OCI-LY7 (cell line): ENCODE data around the gene CFAP161. TPM values are rescaled to one million over a fixed set of nuclear protein-coding genes. Genes with fewer than 3 reads are reported as not detected.

Experiments used
- BruUV-seq: library from RNA; stranded (reverse); fragments of 400-500 nt; replicated peaks from 2 replicates; lab custom pipeline; 2021; lab: Mats Ljungman, UMichigan
- CTCF ChIA-PET: fragments of 300-600 bp; sonication (Branson Sonifier 250); formaldehyde crosslinking; loops from one replicate; lab custom pipeline; 2022; ENCODE audit warnings: antibody characterized with exemption; ENCODE audit not compliant: unreplicated experiment; lab: Charles Lee
- POLR2A ChIA-PET: fragments of 300-600 bp; sonication (Branson Sonifier 250); formaldehyde crosslinking; loops from one replicate; lab custom pipeline; 2022; ENCODE audit warnings: antibody characterized with exemption; lab: Charles Lee
- DNase-seq: peaks from one replicate; pipeline ENCODE4 v3.0.0-alpha.2; 2015; ENCODE audit warnings: low spot score
- H2AFZ ChIP-seq: fragments of 200-600 bp; sonication (generic), shearing (Covaris generic); 2 replicates; pipeline ENCODE4 v1.6.1; 2014; ENCODE audit warnings: mild to moderate bottlenecking, antibody characterized with exemption, low read length, moderate library complexity
- H3K27ac ChIP-seq: fragments of 200-600 bp; sonication (generic); 2 replicates; pipeline ENCODE4 v1.5.1; 2014; ENCODE audit warnings: mixed run types, low read depth, mild to moderate bottlenecking, moderate library complexity, low read length, inconsistent platforms; ENCODE audit not compliant: poor library complexity, severe bottlenecking
- H3K36me3 ChIP-seq: fragments of 200-600 bp; sonication (generic); 2 replicates; pipeline ENCODE4 v1.6.1; 2014; ENCODE audit warnings: mild to moderate bottlenecking, antibody characterized with exemption, low read length, moderate library complexity, mixed read lengths; ENCODE audit not compliant: insufficient read depth
- H3K4me1 ChIP-seq: fragments of 200-600 bp; sonication (generic); 2 replicates; pipeline ENCODE4 v1.5.1; 2014; ENCODE audit warnings: mild to moderate bottlenecking, low read length; ENCODE audit not compliant: insufficient read depth, poor library complexity, severe bottlenecking
- H3K4me2 ChIP-seq: fragments of 200-600 bp; sonication (generic); 2 replicates; pipeline ENCODE4 v1.6.1; 2014; ENCODE audit warnings: mild to moderate bottlenecking, low read length
- H3K4me3 ChIP-seq: fragments of 200-600 bp; sonication (generic); 2 replicates; pipeline ENCODE4 v1.5.1; 2014; ENCODE audit warnings: mild to moderate bottlenecking, low read depth, low read length; ENCODE audit not compliant: poor library complexity, severe bottlenecking
- H3K79me2 ChIP-seq: fragments of 200-600 bp; sonication (generic); 2 replicates; pipeline ENCODE4 v1.6.1; 2016; ENCODE audit warnings: low read depth, mild to moderate bottlenecking, low read length, moderate library complexity, mixed read lengths; ENCODE audit not compliant: insufficient read depth
- H3K9me2 ChIP-seq: fragments of 200-600 bp; sonication (generic); 2 replicates; pipeline ENCODE4 v1.6.1; 2016; ENCODE audit warnings: mild to moderate bottlenecking, low read length, mixed read lengths; ENCODE audit not compliant: insufficient read depth
- H3K9me3 ChIP-seq: fragments of 200-600 bp; sonication (generic); 2 replicates; pipeline ENCODE4 v1.6.1; 2014; ENCODE audit warnings: mild to moderate bottlenecking, mixed run types, low read length, mixed read lengths
- H4K20me1 ChIP-seq: fragments of 200-600 bp; sonication (generic); 2 replicates; pipeline ENCODE4 v1.6.1; 2014; ENCODE audit warnings: mild to moderate bottlenecking, antibody characterized with exemption, low read length, moderate library complexity, mixed read lengths; ENCODE audit not compliant: insufficient read depth
- EZH2phosphoT487 ChIP-seq: fragments of 200-600 bp; sonication (generic); IDR thresholded peaks from 2 replicates; pipeline ENCODE4 v1.6.1; 2018; ENCODE audit warnings: low read depth, borderline replicate concordance, mild to moderate bottlenecking, mixed run types, antibody characterized with exemption, low read length, moderate library complexity, mixed read lengths
- intact Hi-C: fragments of 100-400 bp; cut with micrococcal nuclease; formaldehyde crosslinking; loops from one replicate; pipeline ENCODE4 v1.10.0; 2022; ENCODE audit not compliant: unreplicated experiment
- total RNA-seq, 2 experiments: library from RNA; depleted of rRNA in 1 of 2; stranded (reverse); fragments of >200 nt in 1 of 2; shearing (Covaris generic) in 1 of 2; gene quantifications; 2 replicates each; pipeline ENCODE4 v1.2.3, GENCODE V29; 2014 to 2022
- TF ChIP-seq, protein P1 (sequence below): fragments of 200-600 bp; sonication (generic); conservative IDR thresholded peaks from 2 replicates; pipeline ENCODE4 v1.5.1; 2014; ENCODE audit warnings: mild to moderate bottlenecking, antibody characterized with exemption, low read length, moderate library complexity, mixed read lengths

The CFAP161 gene
- total RNA-seq, 2 experiments from 2014 or later: not detected

- H3K9me2 ChIP-seq: no peaks in the 10 kb centered on the region
- no peak overlapping the region for H3K4me2 ChIP-seq
- no TSS peak for BruUV-seq
- DNase-seq: no peak
- H3K9me3 ChIP-seq: no peaks in the 10 kb centered on the region
- H4K20me1 ChIP-seq: no peaks in the 10 kb centered on the region
- no peak overlapping the region for H2AFZ ChIP-seq
- POLR2A ChIA-PET: no interaction called here
- CTCF ChIA-PET: no interaction called here
- H3K79me2 ChIP-seq: no peaks in the 10 kb centered on the region
- H3K36me3 ChIP-seq: no peaks in the 10 kb centered on the region
- TF ChIP-seq, protein P1, sequence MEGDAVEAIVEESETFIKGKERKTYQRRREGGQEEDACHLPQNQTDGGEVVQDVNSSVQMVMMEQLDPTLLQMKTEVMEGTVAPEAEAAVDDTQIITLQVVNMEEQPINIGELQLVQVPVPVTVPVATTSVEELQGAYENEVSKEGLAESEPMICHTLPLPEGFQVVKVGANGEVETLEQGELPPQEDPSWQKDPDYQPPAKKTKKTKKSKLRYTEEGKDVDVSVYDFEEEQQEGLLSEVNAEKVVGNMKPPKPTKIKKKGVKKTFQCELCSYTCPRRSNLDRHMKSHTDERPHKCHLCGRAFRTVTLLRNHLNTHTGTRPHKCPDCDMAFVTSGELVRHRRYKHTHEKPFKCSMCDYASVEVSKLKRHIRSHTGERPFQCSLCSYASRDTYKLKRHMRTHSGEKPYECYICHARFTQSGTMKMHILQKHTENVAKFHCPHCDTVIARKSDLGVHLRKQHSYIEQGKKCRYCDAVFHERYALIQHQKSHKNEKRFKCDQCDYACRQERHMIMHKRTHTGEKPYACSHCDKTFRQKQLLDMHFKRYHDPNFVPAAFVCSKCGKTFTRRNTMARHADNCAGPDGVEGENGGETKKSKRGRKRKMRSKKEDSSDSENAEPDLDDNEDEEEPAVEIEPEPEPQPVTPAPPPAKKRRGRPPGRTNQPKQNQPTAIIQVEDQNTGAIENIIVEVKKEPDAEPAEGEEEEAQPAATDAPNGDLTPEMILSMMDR: no peak
- intact Hi-C loops: no loop called here
- no peak overlapping the region for H3K4me3 ChIP-seq
- H3K27ac ChIP-seq: no peak overlapping the region
- no peaks in the 10 kb centered on the region for H3K4me1 ChIP-seq
These were observed 48.8 kb downstream of the CFAP161 start for GRCh38 chr15:81182756-81183438.

DNA sequence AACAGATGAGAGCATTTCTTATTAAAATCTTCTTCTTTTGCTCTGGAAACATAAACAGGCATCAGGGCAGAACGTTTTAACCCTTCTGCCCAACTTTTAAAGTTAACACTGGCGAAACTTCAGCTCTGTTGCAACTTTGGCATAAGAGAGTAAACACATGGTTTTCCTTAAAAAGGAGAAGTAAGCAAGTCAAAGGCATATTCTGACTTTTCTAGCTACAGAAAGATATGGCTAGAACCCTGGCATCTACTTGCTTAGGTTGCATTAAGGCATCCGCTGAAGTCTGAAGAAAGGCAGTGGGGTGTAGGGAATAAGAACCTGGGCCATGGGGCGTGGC is 49.3 kb downstream of the CFAP161 start:
- intact Hi-C loops: no loop called here
- no peak for TF ChIP-seq EZH2phosphoT487
- TF ChIP-seq, protein P1: no peak
- no peak overlapping the region for H2AFZ ChIP-seq
- CTCF ChIA-PET: no interaction called here
- no peaks in the 10 kb centered on the region for H3K9me3 ChIP-seq
- H3K36me3 ChIP-seq: no peaks in the 10 kb centered on the region
- no TSS peak for BruUV-seq
- H3K4me1 ChIP-seq: no peaks in the 10 kb centered on the region
- no peaks in the 10 kb centered on the region for H3K79me2 ChIP-seq
- no peak for DNase-seq
- POLR2A ChIA-PET: no interaction called here
- no peaks in the 10 kb centered on the region for H4K20me1 ChIP-seq
- H3K4me2 ChIP-seq: no peak overlapping the region
- no peak overlapping the region for H3K4me3 ChIP-seq
- no peaks in the 10 kb centered on the region for H3K9me2 ChIP-seq
- no peak overlapping the region for H3K27ac ChIP-seq

DNA sequence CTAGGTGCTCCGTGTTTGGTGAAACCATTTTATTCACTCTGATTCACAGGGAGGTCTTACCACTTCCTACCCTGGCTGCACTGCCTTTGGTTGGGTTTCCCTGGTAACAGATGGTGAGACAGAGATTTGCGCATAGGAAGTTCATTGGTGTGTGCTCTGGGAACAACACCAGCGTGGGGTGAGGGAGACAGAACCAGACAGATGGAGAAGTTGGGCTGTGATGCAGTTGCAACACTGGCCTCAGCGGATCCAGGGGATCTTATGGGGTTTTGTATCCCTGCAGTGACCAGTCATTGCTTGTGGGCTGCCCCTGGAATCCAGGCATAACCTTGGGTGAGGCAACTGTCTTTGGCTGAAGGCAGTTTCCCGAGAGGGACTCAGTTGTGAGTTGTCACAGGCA is 50.1 kb downstream of the CFAP161 start:
- CTCF ChIA-PET: no interaction called here
- Histone ChIP-seq H3K9me2 (no peaks in the 10 kb centered on the region), H3K4me1 (no peaks in the 10 kb centered on the region), H3K4me3 (no peak overlapping the region), H2AFZ (no peak overlapping the region), H4K20me1 (no peaks in the 10 kb centered on the region), H3K9me3 (no peaks in the 10 kb centered on the region), H3K27ac (no peak overlapping the region), H3K36me3 (no peaks in the 10 kb centered on the region), H3K79me2 (no peaks in the 10 kb centered on the region), H3K4me2 (no peak overlapping the region)
- POLR2A ChIA-PET: no interaction called here
- BruUV-seq: no TSS peak
- intact Hi-C loops: no loop called here
- TF ChIP-seq, protein P1: no peak
- TF ChIP-seq EZH2phosphoT487: no peak
- no peak for DNase-seq
